Lower lobe of right lung (tissue), 2 donors: ENCODE measurements around the gene COL9A3. TPM values are rescaled to one million over a fixed set of nuclear protein-coding genes. Genes with fewer than 3 reads are reported as not detected.
A peak's percentile ranks its signal among the peaks of the same experiment; 100 is the strongest.

Source experiments
- ATAC-seq, 2 donors: fragments of 200-7000 bp; cut with Tn5 transposase; one replicate each; pipeline ENCODE4 v1.9.1; 2020 to 2022; ENCODE audit warnings: mild to moderate bottlenecking in 2 of 2, moderate library complexity in 2 of 2
- DNase-seq: peaks from one replicate; pipeline ENCODE4 v3.0.0-alpha.2; 2020
- H3K27ac ChIP-seq: fragments of 200-600 bp; one replicate; pipeline ENCODE4 v1.8.0; 2022
- H3K27me3 ChIP-seq: fragments of 200-600 bp; one replicate; pipeline ENCODE4 v1.8.0; 2022; ENCODE audit warnings: low read depth
- H3K36me3 ChIP-seq: fragments of 200-600 bp; one replicate; pipeline ENCODE4 v1.8.0; 2022; ENCODE audit warnings: mild to moderate bottlenecking
- H3K4me1 ChIP-seq: fragments of 200-600 bp; one replicate; pipeline ENCODE4 v1.8.0; 2022
- H3K4me3 ChIP-seq: fragments of 200-600 bp; one replicate; pipeline ENCODE4 v1.8.0; 2022; ENCODE audit warnings: mild to moderate bottlenecking
- H3K9me3 ChIP-seq: fragments of 200-600 bp; one replicate; pipeline ENCODE4 v1.8.0; 2022
- intact Hi-C: fragments of 100-400 bp; cut with DNase I; formaldehyde crosslinking; loops from one replicate; pipeline ENCODE4 v1.11.0; 2022
- total RNA-seq: library from RNA; stranded (reverse); fragmentation: NEBNext Ultra II Directional; extraction: Animal tissue kit (Norgen Biotek cat#: 25700); gene quantifications from one replicate; pipeline ENCODE4 v1.2.1, GENCODE V29; 2021
- TF ChIP-seq, protein P1 (sequence below): fragments of 200-600 bp; IDR thresholded peaks from one replicate; pipeline ENCODE4 v1.8.0; 2022; ENCODE audit warnings: antibody characterized with exemption, mild to moderate bottlenecking
- donor health status: DM: no; HTN: yes; CAD: no; lungs with severe emphysema.

COL9A3 gene
- total RNA-seq, 1 donor from 2014 or later, result 0.89 TPM

DNA sequence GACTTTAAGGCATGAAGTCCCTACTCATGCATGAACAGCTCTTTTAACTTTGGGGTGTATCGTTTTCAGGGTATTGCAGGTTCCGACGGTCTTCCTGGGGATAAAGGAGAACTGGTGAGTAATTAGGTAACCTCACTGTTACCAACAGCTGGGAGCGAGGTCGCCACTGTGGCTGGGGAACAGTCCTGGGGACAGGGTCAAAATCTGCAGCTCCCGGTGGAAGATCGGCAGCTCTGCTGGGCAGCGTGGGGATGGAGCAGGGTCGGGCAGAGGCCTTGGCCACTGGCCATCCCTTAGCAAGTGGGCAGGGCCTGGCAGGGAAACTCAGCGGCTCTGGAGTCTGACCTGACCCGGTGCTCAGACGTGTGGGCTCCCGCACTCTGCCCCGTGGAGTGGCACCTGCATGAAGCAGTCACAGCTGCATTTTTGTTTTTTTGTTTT, 16.1 kb downstream of the COL9A3 start:
- H3K9me3 ChIP-seq, result no peaks in the 10 kb centered on the region
- no peaks in the 10 kb centered on the region for H3K36me3 ChIP-seq
- no peak for DNase-seq
- peak; percentile 9 to 38 for ATAC-seq
- no peak overlapping the region for H3K27ac ChIP-seq
- intact Hi-C loops, result no loop called here
- peaks cover 19% of the 10 kb centered on the region for H3K27me3 ChIP-seq
- H3K4me1 ChIP-seq, result peaks cover 15% of the 10 kb centered on the region
- TF ChIP-seq, protein P1, sequence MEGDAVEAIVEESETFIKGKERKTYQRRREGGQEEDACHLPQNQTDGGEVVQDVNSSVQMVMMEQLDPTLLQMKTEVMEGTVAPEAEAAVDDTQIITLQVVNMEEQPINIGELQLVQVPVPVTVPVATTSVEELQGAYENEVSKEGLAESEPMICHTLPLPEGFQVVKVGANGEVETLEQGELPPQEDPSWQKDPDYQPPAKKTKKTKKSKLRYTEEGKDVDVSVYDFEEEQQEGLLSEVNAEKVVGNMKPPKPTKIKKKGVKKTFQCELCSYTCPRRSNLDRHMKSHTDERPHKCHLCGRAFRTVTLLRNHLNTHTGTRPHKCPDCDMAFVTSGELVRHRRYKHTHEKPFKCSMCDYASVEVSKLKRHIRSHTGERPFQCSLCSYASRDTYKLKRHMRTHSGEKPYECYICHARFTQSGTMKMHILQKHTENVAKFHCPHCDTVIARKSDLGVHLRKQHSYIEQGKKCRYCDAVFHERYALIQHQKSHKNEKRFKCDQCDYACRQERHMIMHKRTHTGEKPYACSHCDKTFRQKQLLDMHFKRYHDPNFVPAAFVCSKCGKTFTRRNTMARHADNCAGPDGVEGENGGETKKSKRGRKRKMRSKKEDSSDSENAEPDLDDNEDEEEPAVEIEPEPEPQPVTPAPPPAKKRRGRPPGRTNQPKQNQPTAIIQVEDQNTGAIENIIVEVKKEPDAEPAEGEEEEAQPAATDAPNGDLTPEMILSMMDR, result no peak
- H3K4me3 ChIP-seq, result no peak overlapping the region

DNA sequence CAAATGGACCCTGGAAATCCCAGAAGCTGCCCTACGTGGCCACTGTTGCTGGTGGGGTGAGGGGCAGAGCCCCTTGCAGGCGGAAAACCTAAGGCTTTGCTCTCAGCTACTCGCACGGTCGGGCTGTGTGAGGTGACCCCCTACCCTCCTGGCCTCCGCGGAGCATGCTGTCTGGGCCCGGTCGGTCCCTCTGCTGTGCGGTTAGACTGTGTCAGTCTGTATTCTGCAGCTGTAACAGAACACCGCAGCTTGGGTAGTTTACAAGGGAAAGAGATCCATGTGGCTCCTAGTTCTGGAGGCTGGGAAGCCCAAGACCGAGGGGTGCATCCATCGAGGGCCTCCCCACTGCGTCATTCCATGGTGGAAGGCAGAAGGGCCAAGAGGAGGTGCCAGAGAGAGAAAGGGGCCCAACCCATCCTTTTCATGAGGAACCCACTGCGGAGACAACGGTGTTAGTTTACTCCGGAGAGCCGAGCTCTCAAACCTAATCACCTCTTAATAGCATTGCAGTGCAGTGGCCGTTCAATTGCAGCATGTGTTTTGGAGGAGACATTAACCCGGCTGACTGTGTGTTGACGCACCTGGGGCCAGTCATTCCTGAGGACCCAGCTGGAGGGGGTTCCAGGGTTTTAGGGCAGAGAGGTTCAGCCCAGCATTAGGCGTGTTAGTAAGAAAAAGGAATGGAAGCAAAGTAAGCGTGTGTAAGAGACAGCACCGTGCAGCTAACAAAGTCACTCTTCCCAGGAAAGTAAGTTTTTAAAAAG, 18.3 kb downstream of the COL9A3 start:
- intact Hi-C loops, result no loop called here
- no peaks in the 10 kb centered on the region for H3K36me3 ChIP-seq
- TF ChIP-seq, protein P1, result no peak
- H3K27me3 ChIP-seq, result peaks cover 23% of the 10 kb centered on the region
- no peak overlapping the region for H3K4me3 ChIP-seq
- no peak for DNase-seq
- ATAC-seq, result no peak
- peaks cover 15% of the 10 kb centered on the region for H3K4me1 ChIP-seq
- H3K27ac ChIP-seq, result no peak overlapping the region
- no peaks in the 10 kb centered on the region for H3K9me3 ChIP-seq

DNA sequence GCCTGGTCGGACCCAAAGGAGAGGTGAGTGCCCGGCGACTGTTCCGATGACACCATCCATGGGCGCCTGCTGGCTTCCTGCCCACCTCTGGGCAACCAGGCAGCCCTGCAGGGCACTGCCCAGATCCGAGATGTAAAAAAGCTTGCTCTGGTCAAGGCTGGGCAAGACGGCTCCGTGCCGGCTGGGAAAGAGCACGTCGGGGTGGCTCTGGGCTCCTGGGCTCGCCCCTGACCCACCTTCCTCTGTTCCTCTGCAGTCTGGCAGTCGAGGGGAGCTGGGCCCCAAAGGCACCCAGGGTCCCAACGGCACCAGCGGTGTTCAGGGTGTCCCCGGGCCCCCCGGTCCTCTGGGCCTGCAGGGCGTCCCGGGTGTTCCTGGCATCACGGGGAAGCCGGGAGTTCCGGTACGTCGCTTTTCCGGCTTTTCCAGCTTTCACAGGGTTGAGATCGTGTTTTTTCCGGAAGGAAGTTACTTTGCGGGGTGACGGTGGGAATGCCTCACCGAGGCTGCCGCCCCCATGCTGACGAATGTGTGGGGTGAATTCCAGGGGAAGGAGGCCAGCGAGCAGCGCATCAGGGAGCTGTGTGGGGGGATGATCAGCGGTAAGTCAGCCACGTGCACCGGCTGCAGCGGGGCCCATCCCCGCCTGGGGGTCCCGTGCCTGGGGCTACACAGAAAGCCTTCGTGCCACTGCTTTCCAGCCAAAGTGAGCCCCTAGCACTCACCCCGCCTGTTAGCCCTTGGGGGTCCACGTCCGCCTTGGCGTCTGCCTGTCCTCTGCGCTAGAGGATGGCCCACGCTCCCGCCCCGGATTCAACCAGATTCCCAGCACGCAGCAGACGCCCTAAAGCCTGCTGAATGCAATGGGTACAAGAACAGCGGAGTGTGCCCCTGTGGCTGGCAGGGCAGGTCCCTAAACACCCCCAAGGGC, 19.3 kb downstream of the COL9A3 start:
- Histone ChIP-seq H3K4me1 (peaks cover 15% of the 10 kb centered on the region), H3K27ac (no peak overlapping the region), H3K4me3 (no peak overlapping the region), H3K36me3 (no peaks in the 10 kb centered on the region), H3K9me3 (no peaks in the 10 kb centered on the region), H3K27me3 (peaks cover 25% of the 10 kb centered on the region)
- ATAC-seq (no peak), DNase-seq (no peak)
- intact Hi-C loops, result no loop called here
- TF ChIP-seq, protein P1, result no peak

DNA sequence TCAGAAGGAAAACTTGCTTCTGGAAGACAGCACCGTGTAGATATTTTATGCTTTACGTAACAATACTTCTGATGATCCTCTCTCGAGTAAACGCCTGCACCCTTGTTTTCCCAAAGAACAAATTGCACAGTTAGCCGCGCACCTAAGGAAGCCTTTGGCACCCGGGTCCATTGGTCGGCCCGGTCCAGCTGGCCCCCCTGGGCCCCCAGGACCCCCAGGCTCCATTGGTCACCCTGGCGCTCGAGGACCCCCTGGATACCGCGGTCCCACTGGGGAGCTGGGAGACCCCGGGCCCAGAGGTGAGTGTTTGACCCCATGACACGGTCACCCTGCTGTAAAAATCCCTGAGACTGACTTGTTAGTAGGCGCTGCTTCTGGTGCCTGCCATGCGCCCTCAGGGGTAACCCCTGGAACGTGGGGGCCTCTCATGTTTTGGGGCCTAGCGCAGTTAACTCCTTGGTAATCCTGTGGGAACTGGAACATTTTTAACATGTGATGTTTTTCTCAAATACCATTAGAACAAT, 20.2 kb downstream of the COL9A3 start:
- ATAC-seq (no peak), DNase-seq (no peak)
- H3K4me3 ChIP-seq, result no peak overlapping the region
- intact Hi-C loops, result no loop called here
- H3K27ac ChIP-seq, result no peak overlapping the region
- no peaks in the 10 kb centered on the region for H3K36me3 ChIP-seq
- H3K9me3 ChIP-seq, result no peaks in the 10 kb centered on the region
- peaks cover 11% of the 10 kb centered on the region for H3K4me1 ChIP-seq
- peaks cover 25% of the 10 kb centered on the region for H3K27me3 ChIP-seq
- TF ChIP-seq, protein P1, result no peak

DNA sequence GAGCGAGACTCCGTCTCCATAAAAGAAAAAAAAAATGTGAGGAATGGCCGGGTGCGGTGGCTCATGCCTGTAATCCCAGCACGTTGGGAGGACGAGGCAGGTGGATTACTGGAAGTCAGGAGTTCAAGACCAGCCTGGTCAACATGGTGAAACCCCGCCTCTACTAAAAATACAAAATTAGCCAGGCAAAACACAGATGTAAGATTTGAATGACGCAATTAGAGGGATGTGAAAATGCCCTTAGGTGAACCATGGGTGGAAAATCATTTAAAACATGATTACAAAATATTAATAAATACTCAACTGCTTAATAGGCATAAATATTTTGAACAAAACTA, 20.9 kb downstream of the COL9A3 start:
- DNase-seq (no peak), ATAC-seq (no peak)
- no peak overlapping the region for H3K4me3 ChIP-seq
- H3K4me1 ChIP-seq, result peaks cover 4% of the 10 kb centered on the region
- no peaks in the 10 kb centered on the region for H3K36me3 ChIP-seq
- H3K27ac ChIP-seq, result no peak overlapping the region
- TF ChIP-seq, protein P1, result no peak
- intact Hi-C loops, result no loop called here
- H3K9me3 ChIP-seq, result no peaks in the 10 kb centered on the region
- peaks cover 25% of the 10 kb centered on the region for H3K27me3 ChIP-seq
